GM12878 (cell line): ENCODE measurements around the gene IGF2BP2. TPM values are rescaled to one million over a fixed set of nuclear protein-coding genes. Genes with fewer than 3 reads are reported as not detected.

Experiments used
- ATAC-seq: fragments of 200-7000 bp; cut with Tn5 transposase; 3 replicates; pipeline ENCODE4 v1.9.1; 2020; ENCODE audit warnings: mild to moderate bottlenecking, moderate library complexity
- BruUV-seq: library from RNA; stranded (reverse); fragments of 400-500 nt; replicated peaks from 2 replicates; lab custom pipeline; 2021; lab: Mats Ljungman, UMichigan
- CTCF ChIA-PET: fragments of 300-600 bp; sonication (Branson Sonifier 250); formaldehyde crosslinking; extraction: SDS; loops from one replicate; lab custom pipeline; 2021; ENCODE audit warnings: inconsistent platforms; lab: Yijun Ruan, JAX
- POLR2A ChIA-PET: fragments of 350-600 bp; formaldehyde crosslinking; extraction: SDS; loops from one replicate; lab custom pipeline; 2021; ENCODE audit warnings: inconsistent platforms; lab: Charles Lee
- RAD21 ChIA-PET: fragments of 300-600 bp; sonication (Branson Sonifier 250); formaldehyde crosslinking; loops from one replicate; lab custom pipeline; 2023; ENCODE audit warnings: antibody characterized with exemption; ENCODE audit not compliant: unreplicated experiment; lab: Charles Lee
- SMC1A ChIA-PET: fragments of 300-600 bp; sonication (Branson Sonifier 250); formaldehyde crosslinking; loops from one replicate; lab custom pipeline; 2023; ENCODE audit not compliant: unreplicated experiment, uncharacterized antibody; lab: Charles Lee
- DNase-seq: peaks from one replicate; pipeline ENCODE4 v3.0.0-alpha.2; 2011; ENCODE audit warnings: low read depth, low spot score
- FAIRE-seq: peaks from 3 replicates; lab custom pipeline; 2011; peaks lifted over from hg19 to GRCh38; lab: Jason Lieb, UNC
- H2AFZ ChIP-seq: 2 replicates; pipeline ENCODE4 v1.6.0; 2011; ENCODE audit warnings: low read depth, low read length, control low read depth; ENCODE audit not compliant: control insufficient read depth
- H3K27ac ChIP-seq: 2 replicates; pipeline ENCODE4 v1.5.1; 2011; ENCODE audit warnings: control low read depth; ENCODE audit not compliant: control insufficient read depth, insufficient read depth
- H3K27me3 ChIP-seq, 2 experiments: replicated peaks in 1 of 2; 2 replicates each; pipeline versions ENCODE4 v1.6.0 to v1.6.1; 2011; ENCODE audit warnings: low read length in 1 of 2; ENCODE audit not compliant: control insufficient read depth in 2 of 2, insufficient read depth in 2 of 2
- H3K36me3 ChIP-seq, 2 experiments: 2 replicates each; pipeline ENCODE4 v1.5.1; 2011; ENCODE audit warnings: low read length in 1 of 2; ENCODE audit not compliant: control insufficient read depth in 2 of 2, insufficient read depth in 2 of 2
- H3K4me1 ChIP-seq: 2 replicates; pipeline ENCODE4 v1.6.1; 2011; ENCODE audit warnings: mild to moderate bottlenecking, low read length, moderate library complexity, mixed read lengths; ENCODE audit not compliant: control insufficient read depth, insufficient read depth
- H3K4me2 ChIP-seq: 2 replicates; pipeline ENCODE4 v1.6.0; 2011; ENCODE audit warnings: control low read depth; ENCODE audit not compliant: control insufficient read depth, insufficient read depth
- H3K4me3 ChIP-seq: fragments of 200-600 bp; sonication (generic); 2 replicates; pipeline ENCODE4 v1.5.1; 2016
- H3K79me2 ChIP-seq: 2 replicates; pipeline ENCODE4 v1.6.0; 2011; ENCODE audit warnings: low read length; ENCODE audit not compliant: control insufficient read depth, insufficient read depth
- H3K9ac ChIP-seq: 2 replicates; pipeline ENCODE4 v1.8.0; 2011; ENCODE audit warnings: low read length, control low read depth, mixed read lengths; ENCODE audit not compliant: control insufficient read depth, insufficient read depth
- H3K9me3 ChIP-seq: replicated peaks from 3 replicates; pipeline ENCODE4 v1.5.1; 2011; ENCODE audit warnings: mild to moderate bottlenecking, low read length; ENCODE audit not compliant: control insufficient read depth, insufficient read depth
- H4K20me1 ChIP-seq: 2 replicates; pipeline ENCODE4 v1.6.0; 2011; ENCODE audit not compliant: control insufficient read depth, insufficient read depth
- BCLAF1 ChIP-seq: fragments of 450-650 bp; IDR thresholded peaks from 2 replicates; pipeline ENCODE4 v1.6.1; 2017; ENCODE audit warnings: antibody characterized with exemption, mild to moderate bottlenecking, moderate library complexity
- E2F4 ChIP-seq: IDR thresholded peaks from 2 replicates; pipeline ENCODE4 v1.6.1; 2012; ENCODE audit warnings: low read depth, low read length, improper control_type of control experiment
- EZH2 ChIP-seq: IDR thresholded peaks from 2 replicates; pipeline ENCODE4 v1.6.1; 2012; ENCODE audit warnings: low read depth, mild to moderate bottlenecking, control low read depth, inconsistent platforms, low read length, borderline replicate concordance; ENCODE audit not compliant: control insufficient read depth
- IRF3 ChIP-seq: fragments of 450-650 bp; IDR thresholded peaks from 2 replicates; pipeline ENCODE4 v1.6.1; 2014; ENCODE audit warnings: mild to moderate bottlenecking
- IRF4 ChIP-seq: IDR thresholded peaks from 2 replicates; pipeline ENCODE4 v1.6.1; 2011; ENCODE audit warnings: low read depth, low read length
- MAX ChIP-seq: IDR thresholded peaks from 2 replicates; pipeline ENCODE4 v1.6.1; 2012; ENCODE audit warnings: low read depth, low read length, improper control_type of control experiment
- NKRF ChIP-seq: fragments of 450-650 bp; conservative IDR thresholded peaks from 2 replicates; pipeline ENCODE4 v1.6.1; 2017; ENCODE audit warnings: mild to moderate bottlenecking, moderate library complexity
- NRF1 ChIP-seq: conservative IDR thresholded peaks from 2 replicates; pipeline ENCODE4 v1.6.1; 2011; ENCODE audit warnings: mild to moderate bottlenecking, low read depth, low read length, improper control_type of control experiment
- SIN3A ChIP-seq: IDR thresholded peaks from 2 replicates; pipeline ENCODE4 v1.6.1; 2012; ENCODE audit warnings: low read depth, low read length, improper control_type of control experiment
- SMC3 ChIP-seq: IDR thresholded peaks from 2 replicates; pipeline ENCODE4 v1.6.1; 2011; ENCODE audit warnings: low read length, improper control_type of control experiment, borderline replicate concordance
- ZBTB40 ChIP-seq: fragments of 450-650 bp; IDR thresholded peaks from 2 replicates; pipeline ENCODE4 v1.6.1; 2016; ENCODE audit warnings: mild to moderate bottlenecking, moderate library complexity, borderline replicate concordance
- ZNF622 ChIP-seq: fragments of 450-650 bp; IDR thresholded peaks from 2 replicates; pipeline ENCODE4 v1.6.1; 2017; ENCODE audit warnings: mild to moderate bottlenecking, inconsistent platforms
- WGBS: methylation state at CpG from one replicate; pipeline ENCODE4 v1.1.6; 2016; ENCODE audit warnings: low lambda C conversion rate; ENCODE audit not compliant: insufficient replicate concordance, insufficient coverage; ENCODE audit errors: missing lambda C conversion rate; 5-methylcytosine and 5-hydroxymethylcytosine counted together
- in situ Hi-C: fragments of 300-500 bp; cut with MboI; formaldehyde crosslinking; loops from 9 replicates; pipeline ENCODE4 v1.14.3; 2018; ENCODE audit warnings: mixed read lengths
- intact Hi-C: fragments of 100-400 bp; cut with micrococcal nuclease; formaldehyde crosslinking; loops from one replicate; pipeline ENCODE4 v1.14.2; 2022; ENCODE audit not compliant: unreplicated experiment
- polyA plus RNA-seq, 11 experiments: library from polyadenylated mRNA; depleted of rRNA in 4 of 11; unstranded in 6 of 11; stranded (reverse) in 5 of 11; fragments of >200 nt; fragmentation: Nextera tagmentation in 4 of 11; fragmentation: Illumina TruSeq in 1 of 11; extraction: Ambion mirVana in 4 of 11; extraction: Trizol in 1 of 11; gene quantifications; 1 replicate in 1 of 11; 2 replicates in 10 of 11; pipeline versions ENCODE4 v1.2.1 to v1.2.3, GENCODE V29; 2011 to 2016; ENCODE audit warnings: inconsistent platforms in 2 of 11, missing spikeins in 2 of 11, low read depth in 1 of 11
- total RNA-seq, 4 experiments: library from RNA; depleted of rRNA in 3 of 4; stranded (reverse); fragments of >200 nt in 3 of 4; fragmentation: Illumina TruSeq in 1 of 4; extraction: Trizol in 1 of 4; gene quantifications; 2 replicates each; pipeline versions ENCODE4 v1.2.1 to v1.2.3, GENCODE V29; 2013 to 2021

Gene IGF2BP2
- total and polyA plus RNA-seq, 10 of the 15 experiments (the other 5 are each of a cell fraction or from before 2014, with no cell fraction given), result 0.25 to 0.72 TPM; not detected in 8

- Histone ChIP-seq H4K20me1 (no peaks in the 10 kb centered on the region), H3K27me3 (peaks cover 2 to 3% of the 10 kb centered on the region in 2 experiments; a peak in 3 of 4 replicates), H3K27ac (no peak overlapping the region), H3K36me3 (no peaks in the 10 kb centered on the region), H3K4me1 (no peaks in the 10 kb centered on the region), H3K4me2 (no peak overlapping the region), H2AFZ (no peak overlapping the region), H3K4me3 (no peak overlapping the region), H3K9me3 (no peaks in the 10 kb centered on the region), H3K79me2 (no peaks in the 10 kb centered on the region), H3K9ac (no peak overlapping the region)
- in situ Hi-C loops (no loop called here), intact Hi-C loops (no loop called here)
- RAD21 ChIA-PET, result no interaction called here
- SMC1A ChIA-PET, result no interaction called here
- ATAC-seq (no peak), DNase-seq (no peak), FAIRE-seq (no peak)
- BruUV-seq, result no TSS peak
- TF ChIP-seq BCLAF1 (no peak), MAX (no peak), SIN3A (no peak), E2F4 (no peak), IRF4 (no peak), EZH2 (no peak), IRF3 (no peak), NKRF (no peak), ZNF622 (no peak), NRF1 (no peak), ZBTB40 (no peak), SMC3 (no peak)
- WGBS, result 64% methylated on average over 8 of the region's 8 CpGs
- CTCF ChIA-PET, result interaction anchor here (7.1 kb wide), 1 partner anchor 109 kb away, joined by 198 read pairs; no protein-coding TSS in a partner anchor
- POLR2A ChIA-PET, result no interaction called here
These were observed 168.5 kb downstream of the IGF2BP2 start for GRCh38 chr3:185656321-185656840.
